GM12874 (cell line): Measurements from ENCODE around the gene AGAP5.

Experiments used
- TF ChIP-seq, protein P1 (sequence below): IDR thresholded peaks from 2 replicates; pipeline ENCODE4 v1.5.1; 2011; ENCODE audit warnings: low read depth, mild to moderate bottlenecking, control low read depth, low read length, moderate library complexity; ENCODE audit not compliant: insufficient read depth

Gene AGAP5

GRCh38 chr10:73734028-73734720 is 36.3 kb upstream of the AGAP5 start:
- TF ChIP-seq, protein P1, sequence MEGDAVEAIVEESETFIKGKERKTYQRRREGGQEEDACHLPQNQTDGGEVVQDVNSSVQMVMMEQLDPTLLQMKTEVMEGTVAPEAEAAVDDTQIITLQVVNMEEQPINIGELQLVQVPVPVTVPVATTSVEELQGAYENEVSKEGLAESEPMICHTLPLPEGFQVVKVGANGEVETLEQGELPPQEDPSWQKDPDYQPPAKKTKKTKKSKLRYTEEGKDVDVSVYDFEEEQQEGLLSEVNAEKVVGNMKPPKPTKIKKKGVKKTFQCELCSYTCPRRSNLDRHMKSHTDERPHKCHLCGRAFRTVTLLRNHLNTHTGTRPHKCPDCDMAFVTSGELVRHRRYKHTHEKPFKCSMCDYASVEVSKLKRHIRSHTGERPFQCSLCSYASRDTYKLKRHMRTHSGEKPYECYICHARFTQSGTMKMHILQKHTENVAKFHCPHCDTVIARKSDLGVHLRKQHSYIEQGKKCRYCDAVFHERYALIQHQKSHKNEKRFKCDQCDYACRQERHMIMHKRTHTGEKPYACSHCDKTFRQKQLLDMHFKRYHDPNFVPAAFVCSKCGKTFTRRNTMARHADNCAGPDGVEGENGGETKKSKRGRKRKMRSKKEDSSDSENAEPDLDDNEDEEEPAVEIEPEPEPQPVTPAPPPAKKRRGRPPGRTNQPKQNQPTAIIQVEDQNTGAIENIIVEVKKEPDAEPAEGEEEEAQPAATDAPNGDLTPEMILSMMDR = no peak

- TF ChIP-seq, protein P1 = no peak
Observed at GRCh38 chr10:73732931-73733623, 35.2 kb upstream of the AGAP5 start.

DNA sequence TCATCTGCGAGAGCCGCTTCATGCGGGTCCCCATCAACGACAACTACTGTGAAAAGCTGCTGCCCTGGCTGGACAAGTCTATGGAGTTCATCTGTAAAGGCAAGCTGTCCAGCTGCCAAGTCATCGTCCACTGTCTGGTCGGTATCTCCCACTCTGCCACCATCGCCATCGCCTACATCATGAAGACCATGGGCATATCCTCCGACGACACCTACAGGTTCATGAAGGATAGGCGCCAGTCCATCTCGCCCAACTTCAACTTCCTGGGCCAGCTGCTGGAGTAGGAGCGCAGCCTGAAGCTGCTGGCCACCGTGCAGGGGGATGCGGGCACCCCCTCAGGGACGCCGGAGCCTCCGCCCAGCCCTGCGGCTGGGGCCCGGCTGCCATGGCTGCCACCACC is 34.5 kb upstream of the AGAP5 start:
- TF ChIP-seq, protein P1 = no peak

GRCh38 chr10:73731588-73732375 is 33.9 kb upstream of the AGAP5 start:
- TF ChIP-seq, protein P1 = no peak

GRCh38 chr10:73730153-73730906 is 32.4 kb upstream of the AGAP5 start:
- TF ChIP-seq, protein P1 = no peak

GRCh38 chr10:73723516-73723915 is 25.6 kb upstream of the AGAP5 start:
- TF ChIP-seq, protein P1 = no peak

- TF ChIP-seq, protein P1 = no peak
Observed at GRCh38 chr10:73717556-73717955, 19.6 kb upstream of the AGAP5 start.
